Astrocyte (in vitro differentiated cells and primary cell): Measurements from ENCODE around the gene CACNA1D. TPM values are rescaled to one million over a fixed set of nuclear protein-coding genes. Genes with fewer than 3 reads are reported as not detected.

Experiments
- DNase-seq: peaks from one replicate; pipeline ENCODE4 v3.0.0-alpha.2; 2010; ENCODE audit warnings: low read depth
- FAIRE-seq: peaks from 2 replicates; lab custom pipeline; 2011; peaks lifted over from hg19 to GRCh38; lab: Jason Lieb, UNC
- H2AFZ ChIP-seq: 2 replicates; pipeline ENCODE4 v1.6.0; 2012; ENCODE audit warnings: low read depth, low read length, inconsistent platforms
- H3K27ac ChIP-seq: 2 replicates; pipeline ENCODE4 v1.5.1; 2011; ENCODE audit warnings: low read depth, low read length, inconsistent platforms
- H3K27me3 ChIP-seq: 2 replicates; pipeline ENCODE4 v1.6.0; 2011; ENCODE audit warnings: low read length, inconsistent platforms; ENCODE audit not compliant: insufficient read depth
- H3K36me3 ChIP-seq: 2 replicates; pipeline ENCODE4 v1.5.1; 2011; ENCODE audit warnings: low read length, inconsistent platforms; ENCODE audit not compliant: insufficient read depth
- H3K4me1 ChIP-seq: 2 replicates; pipeline ENCODE4 v1.5.1; 2011; ENCODE audit warnings: low read length, inconsistent platforms; ENCODE audit not compliant: insufficient read depth
- H3K4me2 ChIP-seq: 2 replicates; pipeline ENCODE4 v1.6.0; 2012; ENCODE audit warnings: low read length, inconsistent platforms
- H3K4me3 ChIP-seq: 2 replicates; pipeline ENCODE4 v1.5.1; 2011; ENCODE audit warnings: low read depth, mild to moderate bottlenecking, low read length, inconsistent platforms; ENCODE audit not compliant: insufficient read depth
- H3K79me2 ChIP-seq: 2 replicates; pipeline ENCODE4 v1.6.0; 2012; ENCODE audit warnings: mild to moderate bottlenecking, low read length, inconsistent platforms; ENCODE audit not compliant: insufficient read depth
- H3K9ac ChIP-seq: 2 replicates; pipeline ENCODE4 v1.6.0; 2012; ENCODE audit warnings: mild to moderate bottlenecking, low read length, inconsistent platforms
- H3K9me3 ChIP-seq: 2 replicates; pipeline ENCODE4 v1.5.1; 2012; ENCODE audit warnings: low read depth, mild to moderate bottlenecking, low read length, inconsistent platforms; ENCODE audit not compliant: insufficient read depth
- H4K20me1 ChIP-seq: 2 replicates; pipeline ENCODE4 v1.6.0; 2012; ENCODE audit warnings: low read length, inconsistent platforms; ENCODE audit not compliant: insufficient read depth
- H3K27ac Mint-ChIP-seq: one replicate; pipeline ENCODE4 v1.8.0; 2021; ENCODE audit warnings: mild to moderate bottlenecking, mixed read lengths; ENCODE audit not compliant: unreplicated experiment
- H3K27me3 Mint-ChIP-seq: one replicate; pipeline ENCODE4 v1.8.0; 2021; ENCODE audit warnings: low read depth, mixed read lengths; ENCODE audit not compliant: unreplicated experiment
- H3K36me3 Mint-ChIP-seq: one replicate; pipeline ENCODE4 v1.8.0; 2021; ENCODE audit warnings: low read depth, mixed read lengths; ENCODE audit not compliant: unreplicated experiment
- H3K4me1 Mint-ChIP-seq: one replicate; pipeline ENCODE4 v1.8.0; 2021; ENCODE audit warnings: low read depth, mixed read lengths; ENCODE audit not compliant: unreplicated experiment
- H3K4me3 Mint-ChIP-seq: one replicate; pipeline ENCODE4 v1.8.0; 2021; ENCODE audit warnings: mild to moderate bottlenecking, moderate library complexity, mixed read lengths; ENCODE audit not compliant: unreplicated experiment
- H3K9me3 Mint-ChIP-seq: one replicate; pipeline ENCODE4 v1.8.0; 2021; ENCODE audit warnings: mild to moderate bottlenecking, mixed read lengths; ENCODE audit not compliant: unreplicated experiment
- CTCF ChIP-seq: IDR thresholded peaks from 2 replicates; pipeline ENCODE4 v1.5.1; 2011; ENCODE audit warnings: low read depth, mild to moderate bottlenecking, inconsistent platforms, low read length, moderate library complexity; ENCODE audit not compliant: insufficient read depth
- EZH2 ChIP-seq: IDR thresholded peaks from 2 replicates; pipeline ENCODE4 v1.6.1; 2012; ENCODE audit warnings: mild to moderate bottlenecking, low read length, inconsistent platforms; ENCODE audit not compliant: insufficient read depth
- total RNA-seq: library from RNA; stranded (reverse); gene quantifications from 2 replicates; pipeline ENCODE4 v1.2.1, GENCODE V29; 2021

CACNA1D gene
- total RNA-seq, 1 donor from 2014 or later, result 0.41 TPM

- H3K27me3 Mint-ChIP-seq, result peaks cover 16% of the 10 kb centered on the region
- Histone ChIP-seq H3K27me3 (no peaks in the 10 kb centered on the region), H2AFZ (no peak overlapping the region), H3K4me3 (no peak overlapping the region), H3K4me1 (no peaks in the 10 kb centered on the region), H3K9me3 (no peaks in the 10 kb centered on the region), H3K4me2 (no peak overlapping the region), H3K79me2 (no peaks in the 10 kb centered on the region), H3K27ac (no peak overlapping the region), H4K20me1 (no peaks in the 10 kb centered on the region), H3K36me3 (no peaks in the 10 kb centered on the region), H3K9ac (no peak overlapping the region)
- TF ChIP-seq CTCF (no peak), EZH2 (no peak)
- H3K36me3 Mint-ChIP-seq, result no peaks in the 10 kb centered on the region
- no peak overlapping the region for H3K27ac Mint-ChIP-seq
- H3K4me1 Mint-ChIP-seq, result peaks cover 14% of the 10 kb centered on the region
- DNase-seq (no peak), FAIRE-seq (no peak)
- no peak overlapping the region for H3K4me3 Mint-ChIP-seq
- H3K9me3 Mint-ChIP-seq, result no peaks in the 10 kb centered on the region
Observed at GRCh38 chr3:53616971-53617892, 122.8 kb downstream of the CACNA1D start.

GRCh38 chr3:53617893-53618523 is 123.6 kb downstream of the CACNA1D start:
- no peak for TF ChIP-seq CTCF
- Histone ChIP-seq H2AFZ (no peak overlapping the region), H4K20me1 (no peaks in the 10 kb centered on the region), H3K4me3 (no peak overlapping the region), H3K4me2 (no peak overlapping the region), H3K4me1 (no peaks in the 10 kb centered on the region), H3K27me3 (no peaks in the 10 kb centered on the region), H3K79me2 (no peaks in the 10 kb centered on the region), H3K9me3 (no peaks in the 10 kb centered on the region), H3K9ac (no peak overlapping the region), H3K36me3 (no peaks in the 10 kb centered on the region), H3K27ac (no peak overlapping the region)
- H3K27me3 Mint-ChIP-seq, result peaks cover 16% of the 10 kb centered on the region
- no peak overlapping the region for H3K27ac Mint-ChIP-seq
- no peaks in the 10 kb centered on the region for H3K9me3 Mint-ChIP-seq
- no peaks in the 10 kb centered on the region for H3K36me3 Mint-ChIP-seq
- FAIRE-seq (no peak), DNase-seq (no peak)
- H3K4me1 Mint-ChIP-seq, result peaks cover 7% of the 10 kb centered on the region
- no peak overlapping the region for H3K4me3 Mint-ChIP-seq

GRCh38 chr3:53618524-53618906 is 124.1 kb downstream of the CACNA1D start:
- H3K9me3 Mint-ChIP-seq, result no peaks in the 10 kb centered on the region
- FAIRE-seq (no peak), DNase-seq (no peak)
- Histone ChIP-seq H3K79me2 (no peaks in the 10 kb centered on the region), H3K9ac (no peak overlapping the region), H4K20me1 (no peaks in the 10 kb centered on the region), H3K4me2 (no peak overlapping the region), H3K4me3 (no peak overlapping the region), H3K27ac (no peak overlapping the region), H2AFZ (no peak overlapping the region), H3K36me3 (no peaks in the 10 kb centered on the region), H3K9me3 (no peaks in the 10 kb centered on the region), H3K27me3 (no peaks in the 10 kb centered on the region), H3K4me1 (no peaks in the 10 kb centered on the region)
- no peak overlapping the region for H3K4me3 Mint-ChIP-seq
- TF ChIP-seq CTCF (no peak), EZH2 (no peak)
- peaks cover 5% of the 10 kb centered on the region for H3K4me1 Mint-ChIP-seq
- H3K36me3 Mint-ChIP-seq, result no peaks in the 10 kb centered on the region
- peaks cover 16% of the 10 kb centered on the region for H3K27me3 Mint-ChIP-seq
- H3K27ac Mint-ChIP-seq, result no peak overlapping the region
